ENCODE results near the gene MAPK10.

Gene MAPK10

DNA sequence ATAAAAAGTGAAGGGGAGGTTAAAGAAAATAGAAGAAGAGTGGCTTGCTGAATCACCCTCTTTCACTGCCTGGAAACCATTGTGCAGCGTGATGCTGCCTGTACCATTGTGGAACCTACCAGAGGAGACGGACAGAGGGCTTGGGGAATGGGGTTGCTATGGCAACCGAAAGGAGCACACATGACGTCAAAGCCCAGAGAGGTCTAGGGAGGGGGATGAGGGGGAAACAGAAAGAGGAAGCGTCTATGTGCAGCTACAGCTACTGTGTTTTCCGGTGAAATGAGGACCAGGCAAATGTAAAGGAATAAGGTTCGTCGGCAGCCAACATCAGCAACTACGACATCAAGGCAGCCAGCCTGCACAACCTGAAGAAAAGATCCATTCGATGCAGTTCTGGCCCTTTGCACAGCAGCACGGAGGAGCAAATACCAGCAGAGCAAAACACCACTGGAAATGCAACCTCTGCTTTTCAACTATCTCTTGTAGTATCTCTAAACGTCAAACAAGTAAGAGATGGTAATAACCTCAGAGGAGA, at the start of gene MAPK10:
Gene MAPK10 (minus strand): TSS at position 110 of the 535 bp plus-strand sequence.
- DNase-seq (ENCODE audit: low read depth), result no peak

DNA sequence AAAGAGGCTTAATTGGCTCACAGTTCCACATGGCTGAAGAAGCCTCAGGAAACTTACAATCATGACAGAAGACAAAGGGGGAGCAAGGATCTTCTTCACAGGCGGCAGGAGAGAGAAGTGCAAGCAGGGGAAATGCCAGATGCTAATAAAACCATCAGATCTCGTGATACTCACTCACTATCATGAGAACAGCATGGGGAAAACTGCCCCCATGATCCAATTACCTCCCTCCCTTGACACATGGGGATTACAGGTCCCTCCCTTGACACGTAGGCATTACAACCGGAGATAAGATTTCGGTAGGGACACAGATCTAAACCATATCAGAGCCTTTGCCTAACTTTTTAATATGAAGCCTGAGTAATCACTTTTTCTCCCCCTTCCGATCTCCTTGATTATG, 43.7 kb upstream of the MAPK10 start:
- no peak for DNase-seq (ENCODE audit: low read depth)

DNA sequence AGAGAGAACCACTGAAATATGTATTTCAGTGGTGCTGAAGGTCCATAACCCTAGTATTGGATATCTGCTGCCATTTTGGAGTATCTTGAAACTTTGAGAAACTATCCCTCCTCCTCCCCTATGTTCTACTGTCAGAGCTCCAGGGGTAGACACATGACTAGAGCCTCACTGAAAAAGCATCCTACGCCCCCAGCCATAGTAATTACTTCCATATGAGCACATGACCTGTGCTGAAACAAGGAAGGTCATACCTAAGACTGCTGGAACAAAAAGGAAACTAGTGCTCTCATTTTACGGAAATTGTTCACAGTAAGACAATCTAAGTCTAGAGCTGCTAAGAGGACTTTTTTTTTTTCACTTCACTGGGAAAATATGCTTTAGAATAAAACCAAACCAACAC, 42.0 kb upstream of the MAPK10 start:
- no peak for DNase-seq (ENCODE audit: low read depth)

DNA sequence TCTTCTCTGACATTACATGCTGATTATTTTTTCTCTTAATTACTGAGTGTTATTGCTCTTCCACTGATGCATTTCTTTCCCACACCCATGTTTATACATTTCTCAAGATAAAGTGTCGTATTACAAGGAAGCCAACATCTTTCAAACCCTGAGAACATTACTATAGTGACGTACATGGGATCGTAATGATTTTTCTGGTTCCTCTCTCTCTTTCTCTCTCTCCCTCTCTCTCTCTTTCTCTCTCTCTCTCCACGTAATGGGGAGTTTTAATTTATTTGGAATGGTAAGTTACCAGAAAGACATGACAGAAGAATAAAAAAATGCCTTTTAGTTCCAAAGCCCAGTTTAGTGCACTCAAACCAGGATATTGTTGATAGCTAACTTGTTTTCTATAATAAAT, 40.4 kb upstream of the MAPK10 start:
- no peak for DNase-seq (ENCODE audit: low read depth)

DNA sequence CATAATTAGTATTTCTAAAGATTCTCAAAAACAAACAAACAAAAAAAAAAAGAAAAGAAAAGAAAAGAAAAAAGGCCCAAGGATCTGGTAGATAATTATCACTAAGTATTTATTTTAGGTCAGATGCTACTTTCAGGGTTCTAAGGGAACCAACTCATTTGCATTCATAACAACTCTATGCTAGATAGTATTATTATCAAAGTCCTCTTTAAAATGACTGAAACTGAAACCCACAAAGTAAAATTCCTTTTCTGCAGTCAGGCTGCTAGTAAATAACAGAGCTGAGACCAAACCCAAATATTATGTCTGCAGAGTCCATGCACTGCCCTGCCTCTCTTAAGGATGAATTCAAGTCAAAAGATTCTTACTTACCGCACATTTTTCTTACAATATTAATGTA, 38.3 kb upstream of the MAPK10 start:
- DNase-seq (ENCODE audit: low read depth), result no peak

DNA sequence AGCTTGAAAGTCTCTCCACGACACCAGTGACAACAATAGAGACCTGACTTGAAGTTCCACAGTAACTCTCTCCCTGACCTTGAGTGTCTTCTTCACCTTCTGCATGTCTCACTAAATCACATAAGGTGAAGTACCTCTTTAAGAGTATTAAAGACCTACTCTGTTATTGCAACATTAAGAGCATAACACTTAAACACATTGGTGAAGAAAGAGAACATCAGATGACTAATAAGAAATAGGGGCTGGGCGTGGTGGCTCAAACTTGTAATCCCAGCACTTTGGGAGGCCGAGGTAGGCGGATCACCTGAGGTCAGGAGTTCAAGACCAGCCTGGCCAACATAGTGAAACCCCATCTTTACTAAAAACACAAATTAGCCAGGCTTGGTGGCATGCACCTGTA, 33.9 kb upstream of the MAPK10 start:
- no peak for DNase-seq (ENCODE audit: low read depth)

DNA sequence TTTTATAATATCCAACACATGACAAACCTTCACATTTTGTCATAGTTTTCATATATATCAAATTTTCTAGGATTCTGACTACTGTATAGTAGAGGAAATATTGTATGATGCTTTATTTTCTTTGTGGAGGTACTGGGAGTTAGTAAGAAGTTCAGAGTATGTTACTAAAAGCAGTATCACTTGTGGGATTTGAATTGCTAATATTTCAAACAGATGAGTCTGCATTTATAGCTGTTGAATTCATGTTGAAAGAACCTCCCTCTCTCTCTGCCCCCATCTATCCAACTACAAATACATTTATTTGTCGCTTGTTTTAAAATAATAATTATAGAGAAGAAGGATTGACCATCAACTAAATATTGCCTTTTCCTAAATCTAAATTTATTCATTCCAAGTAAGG, 29.8 kb upstream of the MAPK10 start:
- no peak for DNase-seq (ENCODE audit: low read depth)

DNA sequence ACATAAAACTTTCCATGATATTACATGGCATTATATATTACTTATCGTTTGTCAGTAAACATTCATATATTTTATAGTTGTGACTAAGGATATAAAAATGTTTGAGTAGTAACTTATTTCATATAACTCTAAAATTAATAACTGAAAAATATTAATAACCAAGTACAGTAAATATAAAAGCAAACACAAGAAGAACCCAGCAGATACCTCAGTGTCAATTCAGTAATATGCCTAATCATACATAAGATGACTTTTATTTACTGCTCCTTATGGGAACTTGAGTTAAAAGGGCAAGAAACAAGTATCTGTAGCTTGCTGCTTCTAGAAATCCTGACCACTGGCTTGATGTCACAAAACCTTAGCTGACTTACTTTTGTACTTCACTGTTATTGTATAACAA, 28.4 kb upstream of the MAPK10 start:
- no peak for DNase-seq (ENCODE audit: low read depth)

DNA sequence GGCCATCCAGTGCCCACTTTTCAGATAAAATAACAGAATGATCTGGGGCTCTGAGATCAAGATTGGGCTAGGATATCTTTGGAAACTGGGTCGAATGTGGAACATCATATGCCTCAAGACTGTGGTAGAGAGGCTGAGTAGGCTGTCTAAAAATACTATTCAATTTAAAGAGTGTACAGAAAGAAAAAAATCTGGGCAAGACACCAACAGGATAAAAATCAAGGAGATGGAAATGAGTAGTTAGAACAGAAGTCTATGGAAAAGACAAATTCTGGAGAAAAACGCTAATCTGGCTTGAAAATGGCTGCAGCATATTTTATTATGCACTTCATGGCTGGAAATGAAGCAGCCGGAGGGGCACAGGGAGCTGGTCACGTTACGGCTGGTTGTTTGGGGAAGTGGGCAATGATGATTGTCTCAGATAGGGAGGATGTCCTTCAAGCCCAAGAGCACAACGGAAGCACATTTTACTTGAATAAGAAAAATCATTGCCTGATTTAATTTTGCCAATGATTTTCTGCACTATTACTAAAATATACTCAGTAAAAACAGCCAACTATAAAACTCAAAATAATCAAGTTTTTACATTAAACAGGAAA, 27.1 kb upstream of the MAPK10 start:
- DNase-seq (ENCODE audit: low read depth), result no peak

DNA sequence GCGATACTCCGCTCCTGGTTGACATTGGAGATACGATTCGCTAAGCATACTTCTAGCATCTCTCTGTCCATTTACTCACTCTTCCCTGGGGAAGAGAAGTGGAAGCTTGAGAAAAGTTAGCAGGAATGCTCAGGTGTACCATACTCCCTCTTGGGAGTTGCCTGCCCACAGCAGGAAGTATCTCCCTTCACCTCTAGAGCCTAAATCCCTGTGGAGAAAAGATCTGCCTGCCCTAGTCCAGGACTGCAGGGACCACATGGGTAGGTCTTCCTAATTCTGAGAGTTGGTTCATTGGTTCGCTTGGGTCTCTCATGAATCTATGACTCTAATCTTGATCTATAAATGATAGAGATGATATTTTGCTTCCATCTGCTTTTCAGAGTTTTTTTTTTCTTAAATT, 26.3 kb upstream of the MAPK10 start:
- DNase-seq (ENCODE audit: low read depth), result no peak

DNA sequence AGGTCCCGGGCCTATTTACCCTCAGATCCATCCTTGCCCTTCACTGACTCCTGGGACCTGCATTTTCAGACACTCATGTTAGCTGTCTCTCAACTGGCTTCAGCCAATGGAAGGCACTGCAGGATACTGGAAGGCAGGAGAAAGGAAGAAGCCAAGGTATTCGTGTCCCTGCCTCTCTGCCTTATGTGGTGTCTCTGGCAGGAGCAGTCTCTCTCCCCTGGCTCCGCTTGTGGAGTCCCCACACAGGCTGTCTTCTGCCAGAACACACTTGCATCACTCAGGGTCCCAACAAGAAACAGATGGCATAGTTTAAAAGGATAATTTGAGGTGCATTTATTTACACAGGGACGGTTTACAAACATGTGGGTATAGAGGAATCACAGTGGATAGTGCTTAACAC, 21.6 kb upstream of the MAPK10 start:
- DNase-seq (ENCODE audit: low read depth), result no peak

DNA sequence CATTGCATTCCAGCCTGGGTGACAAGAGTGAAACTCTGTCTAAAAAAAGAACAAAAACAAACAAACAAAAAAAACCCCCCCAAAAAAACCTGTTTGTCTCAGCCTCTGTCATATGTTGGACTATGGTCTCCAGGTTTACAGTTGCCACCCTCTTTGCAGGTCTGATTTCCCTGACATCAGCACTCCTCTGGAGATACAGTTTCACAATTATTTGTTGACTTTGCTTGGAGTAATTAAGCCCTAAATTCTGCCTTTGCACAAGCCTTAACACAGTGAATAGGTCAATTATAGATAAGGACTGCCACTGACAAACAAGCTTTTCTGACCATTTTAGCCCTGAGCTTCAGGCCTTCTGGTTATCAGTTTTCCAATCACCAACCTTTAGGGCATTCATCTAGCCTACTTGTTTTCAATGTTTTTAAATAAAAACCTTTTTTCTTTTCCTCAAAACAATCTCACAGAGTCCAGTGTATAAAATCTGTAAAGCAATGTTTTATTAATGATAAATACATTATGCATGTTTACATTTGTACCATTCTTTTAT, 20.4 kb upstream of the MAPK10 start:
- DNase-seq (ENCODE audit: low read depth), result no peak

DNA sequence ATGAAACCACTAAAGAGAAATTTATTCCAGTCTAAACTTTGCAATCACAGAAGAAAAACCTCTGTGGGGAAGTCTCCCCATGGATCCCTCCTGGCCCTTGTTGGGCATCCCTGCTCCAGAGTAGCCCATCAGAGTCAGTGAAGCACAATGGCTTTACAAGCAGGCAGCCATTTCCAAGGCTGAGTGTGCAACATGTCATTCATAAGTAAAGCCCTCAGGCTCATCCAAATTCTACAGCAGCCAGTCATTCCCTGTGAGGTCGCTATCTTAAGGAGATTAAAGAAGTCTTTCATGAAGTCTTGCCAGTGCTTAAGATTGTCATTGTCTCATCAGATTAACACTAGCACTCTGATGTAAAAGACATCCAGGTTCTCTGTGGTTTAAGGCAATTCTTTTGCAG, 17.0 kb upstream of the MAPK10 start:
- DNase-seq (ENCODE audit: low read depth), result no peak

DNA sequence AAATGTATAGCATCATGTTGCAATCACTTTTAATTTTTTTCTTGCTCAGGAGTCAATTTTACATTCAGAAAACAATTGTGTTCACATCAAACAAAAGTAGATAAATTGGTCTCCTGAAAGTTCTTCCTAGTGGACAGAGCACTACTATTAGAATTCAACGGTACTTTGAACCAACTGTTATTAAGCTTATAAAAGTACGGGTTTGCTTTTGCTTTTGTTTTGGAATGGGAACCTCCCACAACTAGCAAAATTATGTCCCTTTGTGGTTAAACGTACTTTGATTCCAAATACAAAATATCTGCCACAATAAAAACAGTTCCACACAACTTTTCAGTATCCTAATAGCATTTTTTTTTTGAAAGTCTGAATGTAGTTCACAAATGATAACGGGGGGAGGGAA, 8.6 kb upstream of the MAPK10 start:
- no peak for DNase-seq (ENCODE audit: low read depth)

DNA sequence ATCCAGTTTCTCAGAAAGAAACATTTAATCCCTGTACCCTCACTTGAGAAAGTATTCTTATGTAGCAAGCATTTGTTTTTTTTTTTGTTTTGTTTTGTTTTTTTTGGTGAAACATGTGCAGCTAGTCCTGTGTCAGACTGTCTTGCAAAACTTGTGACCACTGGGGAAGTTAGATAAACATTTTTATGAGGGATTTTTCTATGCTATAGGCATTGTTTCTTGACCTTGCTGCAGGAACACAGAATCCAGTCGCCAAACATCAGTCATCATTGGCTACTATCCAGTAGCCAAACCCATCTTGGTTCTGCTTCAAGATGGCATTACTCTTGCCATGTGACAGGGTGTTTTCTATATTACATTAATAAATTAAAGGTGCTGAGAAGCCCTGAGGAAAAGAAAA, 7.7 kb upstream of the MAPK10 start:
- DNase-seq (ENCODE audit: low read depth), result no peak

DNA sequence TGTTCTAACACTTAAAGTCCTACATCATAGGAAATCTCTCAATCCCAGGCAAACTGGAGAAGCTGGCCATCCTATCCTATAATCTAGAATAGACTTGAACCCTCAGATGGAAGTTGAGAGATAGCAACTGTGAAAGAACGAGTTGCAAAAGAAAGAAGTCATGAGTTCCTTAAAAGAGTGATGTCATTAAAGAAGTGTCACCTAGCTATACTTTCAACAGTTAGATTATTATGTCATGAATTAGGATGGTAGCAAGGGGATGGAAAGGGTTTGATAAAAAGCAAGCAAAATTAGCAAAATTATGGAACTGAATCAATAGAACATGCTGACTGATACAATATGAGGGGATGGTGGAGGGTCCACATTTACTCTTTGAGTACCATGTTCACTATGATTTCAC, 7.1 kb upstream of the MAPK10 start:
- DNase-seq (ENCODE audit: low read depth), result no peak

DNA sequence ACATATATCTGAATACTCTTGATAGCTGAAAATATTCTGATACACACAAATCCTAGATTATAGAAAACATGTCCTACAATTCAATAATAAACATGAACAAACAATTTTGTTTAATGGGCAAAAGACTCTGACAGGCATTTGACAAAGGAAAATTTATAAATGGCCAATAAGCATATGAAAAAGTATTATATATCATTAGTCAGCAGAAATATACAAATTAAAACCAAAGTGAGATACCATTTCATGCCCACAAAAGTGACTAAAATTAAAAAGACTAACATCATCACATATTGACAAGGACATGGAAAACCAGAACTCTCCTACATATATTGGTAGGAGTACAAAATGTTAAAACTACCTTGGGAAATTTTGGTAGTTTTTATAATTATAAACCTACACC, 2.7 kb upstream of the MAPK10 start:
- no peak for DNase-seq (ENCODE audit: low read depth)

DNA sequence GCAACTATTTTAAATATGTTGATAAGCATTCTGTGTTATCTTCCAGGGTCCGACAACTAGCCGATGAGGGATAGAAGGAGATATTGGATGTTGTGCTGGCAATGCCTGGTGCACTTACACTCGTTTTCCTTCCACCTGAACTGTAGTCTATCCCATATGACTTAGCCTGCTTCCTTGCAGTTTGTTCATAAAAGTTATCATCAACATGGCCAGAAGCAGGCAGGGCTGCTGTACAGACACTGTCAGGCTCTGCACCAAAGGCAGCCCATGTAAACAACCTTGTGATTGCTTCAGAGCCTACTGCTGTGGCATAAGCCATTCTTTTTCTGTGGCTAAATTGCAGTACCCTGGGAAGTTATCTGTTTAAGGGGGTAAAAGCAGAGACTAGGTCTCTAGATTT, 1.6 kb downstream of the MAPK10 start:
- no peak for DNase-seq (ENCODE audit: low read depth)

DNA sequence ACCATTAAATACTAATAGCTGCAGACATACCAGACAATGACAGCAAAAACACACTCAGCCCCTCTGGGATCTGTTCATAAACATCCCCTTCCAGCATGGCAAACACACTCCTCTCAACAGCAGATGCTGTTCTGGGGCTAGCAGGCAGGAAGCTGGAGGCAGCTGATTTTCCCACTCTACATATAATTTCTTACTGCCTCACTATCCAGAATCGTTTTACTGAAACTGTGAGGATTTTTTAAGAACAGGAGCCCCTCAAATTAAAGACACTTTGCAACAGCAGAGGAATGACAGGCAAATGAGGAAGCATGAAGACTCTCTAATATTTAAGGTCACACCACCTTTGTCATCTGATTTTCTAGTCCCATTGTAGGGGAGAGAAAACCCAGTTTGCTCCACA, 2.2 kb downstream of the MAPK10 start:
- no peak for DNase-seq (ENCODE audit: low read depth)

DNA sequence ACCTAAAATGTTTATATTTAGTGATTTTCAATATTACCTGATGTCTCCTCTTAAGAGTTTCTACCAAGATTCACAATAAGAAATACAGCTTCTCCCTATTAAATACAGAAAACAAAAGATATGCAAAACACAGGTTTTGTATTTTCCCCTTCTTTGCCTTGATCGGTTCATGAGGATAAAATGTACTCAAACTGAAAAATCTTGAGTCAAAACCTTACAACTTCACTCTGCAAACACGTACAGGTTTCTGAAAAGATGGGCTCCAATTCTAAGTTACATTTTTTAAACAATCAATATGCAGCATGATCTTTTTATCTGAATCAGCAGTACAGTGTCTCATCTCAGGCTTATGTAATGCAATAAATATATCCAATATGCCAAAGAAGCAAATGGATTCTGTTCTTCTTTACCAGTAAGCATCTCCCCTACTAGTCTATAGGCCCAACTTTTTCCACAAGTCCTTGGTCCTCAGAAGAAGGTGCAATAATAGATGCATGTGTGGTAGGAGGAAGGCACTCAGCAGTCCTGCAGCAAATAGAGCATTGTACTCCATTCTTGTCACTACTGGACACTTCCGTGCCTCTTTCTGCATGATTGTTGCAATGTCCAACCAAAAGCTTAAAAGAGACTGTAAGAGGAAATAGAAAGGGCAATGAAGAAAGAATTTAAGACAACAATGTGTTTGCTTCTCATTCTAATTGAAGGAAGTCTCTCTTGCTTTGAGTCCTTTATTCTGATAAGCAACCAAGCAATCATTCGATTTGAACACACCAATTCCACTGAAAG, 3.2 kb downstream of the MAPK10 start:
- DNase-seq (ENCODE audit: low read depth), result no peak

DNA sequence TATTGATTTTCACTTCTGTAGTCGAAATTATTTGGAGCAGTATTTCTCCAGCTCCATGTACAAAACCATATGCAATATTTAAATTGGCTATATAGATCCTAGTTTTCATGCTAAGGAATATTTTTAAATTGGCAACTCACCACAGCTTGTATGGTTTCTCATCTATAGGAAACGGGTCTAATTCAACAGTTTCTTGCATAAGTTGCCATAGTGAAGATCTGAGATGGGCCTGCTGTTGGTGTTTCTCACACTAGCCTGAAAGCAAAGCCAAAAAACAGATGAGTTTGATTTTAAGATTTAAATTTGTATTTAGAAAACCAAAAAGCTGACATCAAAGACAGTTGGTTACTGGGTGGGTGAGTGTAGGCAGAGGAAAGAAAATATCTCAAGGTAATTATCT, 5.5 kb downstream of the MAPK10 start:
- no peak for DNase-seq (ENCODE audit: low read depth)

DNA sequence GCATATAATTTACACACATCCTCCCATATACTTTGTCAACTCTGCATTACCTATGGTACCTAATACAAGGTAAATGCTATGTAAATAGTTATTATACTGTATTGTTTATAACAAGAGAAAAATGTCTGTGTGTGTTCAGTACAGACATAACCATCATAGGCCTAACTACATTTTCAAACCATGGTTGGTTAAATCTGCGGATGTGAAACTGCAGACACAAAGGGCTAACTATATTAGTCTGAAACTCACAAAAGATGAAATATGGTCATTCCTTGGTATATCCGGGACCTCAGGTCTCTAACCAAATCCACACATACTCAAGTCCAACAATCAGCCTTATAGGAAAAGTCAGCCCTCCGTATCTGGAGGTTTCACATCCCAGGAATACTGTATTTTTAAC, 13.5 kb downstream of the MAPK10 start:
- no peak for DNase-seq (ENCODE audit: low read depth)

DNA sequence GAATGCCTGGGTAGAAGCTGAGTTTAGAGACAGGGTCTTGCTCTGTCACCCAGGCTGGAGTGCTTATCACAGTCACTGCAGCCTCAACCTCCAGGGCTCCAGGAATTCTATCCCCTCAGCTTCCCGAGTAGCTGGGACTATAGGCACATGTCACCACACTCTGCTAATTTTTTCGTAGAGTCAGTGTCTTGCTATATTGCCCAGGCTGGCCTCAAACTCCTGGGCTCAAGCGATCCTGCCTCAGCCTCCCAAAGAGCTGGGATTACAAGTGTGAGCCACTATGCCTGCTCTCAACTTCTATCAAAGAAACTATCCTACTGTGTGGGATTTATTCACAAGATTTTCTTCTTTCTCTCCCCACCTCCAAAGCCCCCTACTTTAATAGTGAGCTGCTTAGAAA, 15.7 kb downstream of the MAPK10 start:
- DNase-seq (ENCODE audit: low read depth), result no peak

DNA sequence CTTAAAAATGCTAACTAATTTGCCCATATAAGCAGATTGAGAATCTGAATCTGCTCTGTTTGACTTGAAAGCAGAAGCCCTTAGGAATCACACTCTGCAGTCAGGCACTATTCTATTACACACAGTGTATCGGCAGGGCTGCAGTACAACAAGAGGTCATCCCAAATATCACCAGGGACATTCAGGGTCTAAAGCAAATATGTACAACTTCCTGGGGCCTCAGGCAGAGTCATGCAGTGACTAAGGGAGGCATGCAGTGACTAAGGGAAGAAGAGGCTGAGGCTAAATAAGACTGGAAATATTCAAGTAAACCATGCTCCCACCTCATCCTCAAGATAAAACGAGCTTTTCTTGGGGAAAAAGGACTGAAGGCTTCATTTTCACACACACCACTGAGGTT, 20.9 kb downstream of the MAPK10 start:
- DNase-seq (ENCODE audit: low read depth), result no peak

Measured in activated T-cell treated with anti-CD3 and anti-CD28 coated beads for 1 hour (primary cell).